Stomach smooth muscle (tissue), 2 donors: Measurements from ENCODE around the gene SLC6A18.

Experiments
- H3K27ac ChIP-seq: one replicate; pipeline ENCODE4 v1.7.0; 2013; ENCODE audit warnings: mild to moderate bottlenecking, low read length, inconsistent platforms
- H3K27me3 ChIP-seq, 2 donors: one replicate each; pipeline ENCODE4 v1.7.0; 2013; ENCODE audit warnings: low read length in 2 of 2; ENCODE audit not compliant: insufficient read depth in 2 of 2, control insufficient read depth in 1 of 2
- H3K36me3 ChIP-seq, 2 donors: one replicate each; pipeline ENCODE4 v1.7.0; 2013; ENCODE audit warnings: low read length in 2 of 2; ENCODE audit not compliant: control insufficient read depth in 2 of 2, insufficient read depth in 2 of 2
- H3K4me1 ChIP-seq: one replicate; pipeline ENCODE4 v1.7.0; 2013; ENCODE audit warnings: low read length; ENCODE audit not compliant: control insufficient read depth, insufficient read depth
- H3K4me3 ChIP-seq, 2 donors: one replicate each; pipeline ENCODE4 v1.7.0; 2013; ENCODE audit warnings: low read length in 2 of 2
- H3K9ac ChIP-seq, 2 donors: one replicate each; pipeline ENCODE4 v1.7.0; 2013; ENCODE audit warnings: low read length in 2 of 2, mild to moderate bottlenecking in 1 of 2
- H3K9me3 ChIP-seq, 2 donors: one replicate each; pipeline ENCODE4 v1.7.0; 2013; ENCODE audit warnings: low read length in 2 of 2; ENCODE audit not compliant: control insufficient read depth in 2 of 2
- donor health status: healthy.
- donor health status: Pancreatic carcinoma.

Gene SLC6A18

DNA sequence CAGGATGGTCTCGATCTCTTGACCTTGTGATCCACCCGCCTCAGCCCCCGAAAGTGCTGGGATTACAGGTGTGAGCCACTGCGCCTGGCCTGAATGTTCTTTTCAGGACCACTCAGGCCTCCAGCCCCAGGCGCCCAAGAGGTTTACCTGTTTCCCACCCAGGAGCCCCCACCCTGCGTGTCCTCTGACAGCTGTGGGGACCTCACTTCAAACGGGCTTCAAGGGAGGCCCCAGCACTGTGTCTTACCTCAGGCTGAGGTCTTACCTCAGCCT lies 42.9 kb upstream of the SLC6A18 start:
- Histone ChIP-seq H3K4me1 (no peaks in the 10 kb centered on the region), H3K9me3 (no peaks in the 10 kb centered on the region), H3K27ac (no peak overlapping the region), H3K36me3 (no peaks in the 10 kb centered on the region), H3K4me3 (no peak overlapping the region), H3K9ac (no peak overlapping the region), H3K27me3 (peaks cover 2% of the 10 kb centered on the region in 2 donors)

DNA sequence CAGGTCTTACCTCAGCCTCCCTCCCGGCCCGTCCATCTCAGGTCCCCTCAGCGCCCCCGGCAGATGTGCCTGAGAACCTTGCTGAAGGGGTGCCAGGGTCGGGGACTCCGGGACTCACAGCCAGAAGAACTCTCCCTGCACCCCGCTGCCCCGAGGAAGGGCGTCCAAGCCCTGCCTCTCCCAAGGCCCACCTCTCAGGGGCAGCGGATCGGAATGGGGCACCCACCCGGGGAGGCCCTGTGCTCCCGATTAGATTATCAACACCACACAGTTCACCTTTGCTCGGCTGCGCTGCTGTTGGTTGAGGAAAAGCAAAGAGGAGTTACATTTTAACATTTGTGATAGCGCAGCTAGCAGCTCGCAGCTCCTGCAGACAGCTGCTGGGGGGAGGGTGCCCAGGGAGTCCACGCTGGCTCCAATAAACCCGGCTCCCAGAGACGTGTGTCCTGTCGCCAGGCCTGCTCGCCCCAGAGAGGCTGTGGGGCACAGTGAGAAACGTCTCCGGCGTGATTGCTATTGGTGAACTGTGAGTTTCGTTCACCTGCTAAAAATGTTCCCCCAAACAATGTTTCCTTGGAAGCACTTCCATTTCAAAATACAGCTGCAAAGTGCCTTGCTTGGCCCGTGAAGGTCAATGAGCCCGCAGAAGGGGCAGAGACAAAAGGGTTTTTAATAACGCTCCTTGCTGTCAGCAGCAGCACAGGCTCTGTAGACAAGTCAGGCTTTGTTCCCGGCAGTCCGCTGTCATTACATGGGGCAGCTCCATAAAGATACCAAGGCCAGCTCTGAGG lies 42.4 kb upstream of the SLC6A18 start:
- no peaks in the 10 kb centered on the region for H3K36me3 ChIP-seq
- H3K9ac ChIP-seq: no peak overlapping the region
- H3K27me3 ChIP-seq: peaks cover 4% of the 10 kb centered on the region in 2 donors
- H3K27ac ChIP-seq: no peak overlapping the region
- H3K4me3 ChIP-seq: no peak overlapping the region
- no peaks in the 10 kb centered on the region for H3K9me3 ChIP-seq
- no peaks in the 10 kb centered on the region for H3K4me1 ChIP-seq

DNA sequence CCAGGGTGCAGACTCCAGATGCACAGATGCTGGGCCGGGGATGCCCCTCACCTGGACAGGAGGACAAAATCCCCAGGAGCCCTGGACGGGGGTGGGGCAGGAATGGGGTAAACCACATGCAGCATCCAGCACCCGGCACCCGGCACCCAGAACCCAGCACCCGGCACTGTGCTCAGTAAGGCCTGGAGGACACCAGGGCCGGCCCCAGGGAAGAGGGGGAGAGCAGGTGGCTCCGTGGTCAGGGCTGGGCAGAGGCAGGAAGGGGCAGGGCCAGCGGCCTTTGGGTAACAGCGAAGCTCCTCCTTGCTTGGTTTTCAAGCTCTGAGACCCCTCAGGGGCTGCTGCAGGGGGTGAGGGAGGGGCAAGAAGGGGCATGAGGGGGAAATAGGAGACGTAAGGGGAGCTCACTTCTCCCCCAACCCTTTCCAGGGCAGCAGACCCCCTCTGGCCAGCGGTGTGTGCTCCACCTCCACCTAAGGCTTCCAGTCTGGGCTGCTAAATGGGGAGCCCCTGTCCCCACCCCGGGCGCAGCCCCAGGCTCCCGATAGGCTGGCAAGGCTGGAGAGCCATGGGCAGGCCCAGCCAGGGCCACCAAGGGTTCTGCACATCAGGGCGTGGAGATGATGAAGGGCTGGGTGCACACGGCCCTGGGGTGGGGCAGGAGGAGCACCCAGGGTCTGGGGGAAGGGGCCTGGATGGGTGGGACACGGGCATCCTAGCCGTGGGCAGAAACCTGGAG lies 41.6 kb upstream of the SLC6A18 start:
- peaks cover 4% of the 10 kb centered on the region in 2 donors for H3K27me3 ChIP-seq
- H3K36me3 ChIP-seq: no peaks in the 10 kb centered on the region
- H3K27ac ChIP-seq: no peak overlapping the region
- no peaks in the 10 kb centered on the region for H3K4me1 ChIP-seq
- H3K9me3 ChIP-seq: no peaks in the 10 kb centered on the region
- H3K4me3 ChIP-seq: no peak overlapping the region
- H3K9ac ChIP-seq: no peak overlapping the region

DNA sequence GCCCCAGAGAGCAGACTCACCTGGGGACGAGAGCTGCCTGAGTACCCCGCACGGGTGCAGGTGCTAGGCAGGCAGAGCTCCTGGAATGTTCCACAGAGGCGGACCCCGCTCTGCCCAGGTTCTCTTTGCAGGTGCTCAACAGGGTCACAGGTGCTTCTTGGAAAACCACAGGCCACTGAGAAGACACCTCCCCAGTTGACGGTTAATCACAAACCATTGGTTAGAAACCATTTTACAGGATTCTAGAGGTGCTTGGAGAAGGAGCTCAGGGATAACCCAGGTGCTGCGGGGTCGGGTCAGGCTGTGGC lies 41.1 kb upstream of the SLC6A18 start:
- Histone ChIP-seq H3K36me3 (no peaks in the 10 kb centered on the region), H3K9ac (no peak overlapping the region), H3K4me1 (no peaks in the 10 kb centered on the region), H3K4me3 (no peak overlapping the region), H3K27me3 (peaks cover 6% of the 10 kb centered on the region in 2 donors), H3K27ac (no peak overlapping the region), H3K9me3 (no peaks in the 10 kb centered on the region)

DNA sequence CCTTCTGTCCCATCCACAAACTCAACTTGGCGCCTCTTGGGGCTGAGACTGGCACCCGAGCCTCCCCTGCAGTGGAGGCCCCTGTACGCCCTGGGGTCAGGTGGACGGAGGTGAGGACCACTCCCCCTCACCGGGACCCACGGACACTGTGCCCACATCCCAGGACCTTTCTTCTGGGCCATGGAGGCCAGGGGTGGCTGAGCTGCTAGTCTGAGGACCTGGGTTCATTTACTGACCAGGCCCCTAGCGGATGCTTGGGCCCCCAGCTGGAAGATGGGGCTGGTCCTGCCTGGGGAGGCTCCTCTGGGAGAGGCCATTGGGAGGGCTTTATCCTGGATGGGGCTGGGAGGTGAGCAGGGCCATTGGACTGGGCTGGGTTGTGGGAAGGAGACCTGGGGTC lies 40.7 kb upstream of the SLC6A18 start:
- Histone ChIP-seq H3K4me3 (no peak overlapping the region), H3K27me3 (peaks cover 6 to 8% of the 10 kb centered on the region in 2 donors), H3K9me3 (no peaks in the 10 kb centered on the region), H3K4me1 (no peaks in the 10 kb centered on the region), H3K36me3 (no peaks in the 10 kb centered on the region), H3K27ac (no peak overlapping the region), H3K9ac (no peak overlapping the region)

DNA sequence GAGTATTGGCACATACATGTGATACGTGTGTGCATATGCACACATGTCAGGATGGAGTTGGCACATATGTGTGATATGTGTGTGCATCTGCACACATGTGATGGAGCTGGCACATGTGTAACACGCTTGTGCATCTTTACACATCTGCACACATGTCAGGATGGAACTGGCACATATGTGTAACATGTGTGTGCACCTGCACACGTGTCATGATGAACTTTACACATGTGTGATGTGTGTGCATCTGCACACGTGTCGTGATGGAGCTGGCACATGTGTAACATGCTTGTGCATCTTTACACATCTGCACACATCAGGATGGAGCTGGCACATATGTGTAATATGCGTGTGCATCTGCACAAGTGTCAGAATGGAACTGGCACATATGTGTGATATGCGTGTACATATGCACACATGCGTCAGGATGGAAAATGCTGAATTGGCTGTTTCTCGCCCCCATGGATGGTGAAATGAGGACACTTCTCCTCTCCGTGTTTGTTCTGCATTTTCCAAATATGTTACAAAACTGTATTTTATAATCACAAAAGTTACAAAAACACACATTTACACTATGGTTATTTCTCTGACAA lies 40.0 kb upstream of the SLC6A18 start:
- Histone ChIP-seq H3K27ac (no peak overlapping the region), H3K27me3 (peaks cover 6 to 8% of the 10 kb centered on the region in 2 donors), H3K4me3 (no peak overlapping the region), H3K9ac (no peak overlapping the region), H3K9me3 (no peaks in the 10 kb centered on the region), H3K36me3 (no peaks in the 10 kb centered on the region), H3K4me1 (no peaks in the 10 kb centered on the region)

DNA sequence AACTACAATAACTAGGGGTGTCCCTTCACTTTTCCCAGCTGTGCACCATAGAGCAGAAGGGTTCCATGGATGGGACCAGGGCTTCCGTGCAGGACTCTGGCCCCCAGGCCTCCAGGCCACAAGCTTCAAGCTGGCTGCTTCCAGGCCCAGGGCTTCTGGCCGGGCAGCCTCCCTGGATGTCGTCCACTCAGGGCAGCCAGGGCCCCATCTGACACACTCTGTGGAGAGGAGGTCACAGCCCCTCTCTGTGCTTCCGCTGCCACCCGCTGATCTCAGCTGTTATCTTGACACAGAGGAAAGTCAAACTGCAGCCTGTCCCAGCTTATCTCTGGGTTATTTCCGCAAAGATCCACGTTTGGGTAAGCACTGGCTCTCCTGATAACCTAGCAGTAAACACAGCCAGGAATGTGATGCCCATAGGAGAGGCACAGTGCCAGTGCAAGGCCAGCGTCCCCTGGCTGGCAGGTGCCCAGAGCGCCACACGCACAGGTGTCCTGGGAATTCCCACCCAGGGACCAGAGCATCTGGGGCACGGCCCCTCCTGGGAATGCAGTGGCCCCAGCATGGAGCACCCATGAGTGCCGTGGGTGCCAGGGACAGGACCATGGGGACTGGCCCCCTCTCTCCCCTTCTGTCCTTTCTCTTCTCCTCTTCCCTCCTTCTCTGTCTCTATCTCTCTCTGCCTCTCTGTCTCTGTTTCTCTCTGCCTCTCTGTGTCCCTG lies 39.4 kb upstream of the SLC6A18 start:
- no peaks in the 10 kb centered on the region for H3K4me1 ChIP-seq
- no peaks in the 10 kb centered on the region for H3K36me3 ChIP-seq
- no peak overlapping the region for H3K4me3 ChIP-seq
- H3K9ac ChIP-seq: no peak overlapping the region
- H3K9me3 ChIP-seq: no peaks in the 10 kb centered on the region
- peaks cover 8 to 11% of the 10 kb centered on the region in 2 donors for H3K27me3 ChIP-seq
- H3K27ac ChIP-seq: no peak overlapping the region

DNA sequence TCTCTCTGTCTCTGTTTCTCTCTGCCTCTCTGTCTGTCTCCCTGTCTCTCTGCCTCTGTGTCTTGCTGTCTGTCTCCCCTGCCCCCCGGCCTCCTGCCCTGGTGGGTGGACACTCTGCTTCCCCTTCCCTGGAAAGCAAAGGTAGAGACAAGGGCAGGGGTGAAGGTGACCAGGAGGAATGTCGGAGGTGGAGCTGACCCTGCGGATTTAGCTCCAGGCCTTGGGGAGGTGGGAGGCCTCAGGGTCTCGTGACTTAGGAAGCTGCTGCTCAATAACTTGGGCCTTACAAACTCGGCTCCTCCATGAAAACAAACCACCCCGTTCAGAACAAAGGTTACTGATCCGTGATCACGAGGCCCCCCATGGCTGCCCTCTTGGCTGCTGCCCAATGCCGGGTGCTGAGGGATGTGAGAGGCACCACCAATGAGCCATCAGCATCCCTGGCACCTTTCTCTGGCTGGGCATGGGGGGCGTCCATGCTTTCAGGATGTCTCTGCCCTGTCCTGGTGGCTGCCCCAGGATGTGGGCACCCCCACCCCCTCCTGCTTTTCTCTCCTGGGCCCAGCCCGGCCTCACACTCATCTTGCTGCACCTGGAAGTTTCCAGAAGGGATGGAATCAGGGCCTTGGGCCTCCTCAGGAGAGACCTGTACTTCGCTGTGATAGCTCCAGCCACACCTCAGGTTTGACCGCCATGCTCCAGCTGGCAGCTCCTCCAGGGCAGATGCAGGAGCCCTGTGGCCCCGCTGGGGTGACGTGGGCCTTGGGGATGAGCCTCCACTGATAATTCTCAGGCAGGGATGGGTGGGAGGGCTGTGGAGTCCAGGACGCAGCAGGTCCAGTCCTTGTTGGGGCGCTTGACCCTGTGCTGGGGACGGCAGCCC lies 38.6 kb upstream of the SLC6A18 start:
- H3K9me3 ChIP-seq: no peaks in the 10 kb centered on the region
- no peaks in the 10 kb centered on the region for H3K4me1 ChIP-seq
- peaks cover 10 to 13% of the 10 kb centered on the region in 2 donors for H3K27me3 ChIP-seq
- H3K9ac ChIP-seq: no peak overlapping the region
- no peaks in the 10 kb centered on the region for H3K36me3 ChIP-seq
- H3K4me3 ChIP-seq: no peak overlapping the region
- no peak overlapping the region for H3K27ac ChIP-seq

DNA sequence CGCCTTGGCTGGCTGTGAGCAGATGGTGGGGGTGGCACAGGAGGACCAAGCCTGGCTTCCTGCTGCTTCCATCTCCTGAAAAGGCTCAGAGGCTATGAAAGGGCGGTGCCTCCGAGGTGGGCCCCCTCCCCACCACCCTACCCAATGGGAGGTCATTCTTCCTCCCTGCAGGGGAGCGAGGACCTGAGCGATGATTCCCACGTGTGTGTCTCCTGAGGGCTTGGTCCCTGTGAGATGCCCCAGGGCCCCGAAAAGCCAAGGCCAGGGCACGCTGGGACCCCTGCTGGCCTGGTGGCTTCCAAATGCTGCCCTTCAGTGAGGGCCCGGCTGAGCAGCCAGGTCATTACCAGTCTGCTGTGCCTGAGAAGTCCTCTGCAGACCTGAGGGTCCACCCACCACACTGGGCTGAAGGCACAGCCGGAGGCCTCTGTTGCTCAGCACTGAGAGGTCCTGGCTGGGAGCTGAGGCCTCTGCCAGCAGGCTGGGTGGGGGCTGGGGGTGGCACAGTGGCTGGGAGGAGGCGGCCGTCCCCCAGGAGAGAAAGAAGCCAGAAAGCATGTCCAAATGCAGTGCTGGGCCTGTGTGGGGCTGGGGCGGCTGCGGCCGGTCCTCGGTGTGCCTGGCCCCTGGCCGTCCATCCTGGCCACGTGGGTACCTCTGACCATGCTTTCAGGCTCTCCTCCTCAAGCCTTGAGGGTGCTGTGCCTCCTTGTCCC lies 37.8 kb upstream of the SLC6A18 start:
- Histone ChIP-seq H3K4me3 (no peak overlapping the region), H3K9me3 (no peaks in the 10 kb centered on the region), H3K36me3 (no peaks in the 10 kb centered on the region), H3K27me3 (peaks cover 10 to 13% of the 10 kb centered on the region in 2 donors), H3K27ac (no peak overlapping the region), H3K4me1 (no peaks in the 10 kb centered on the region), H3K9ac (no peak overlapping the region)

DNA sequence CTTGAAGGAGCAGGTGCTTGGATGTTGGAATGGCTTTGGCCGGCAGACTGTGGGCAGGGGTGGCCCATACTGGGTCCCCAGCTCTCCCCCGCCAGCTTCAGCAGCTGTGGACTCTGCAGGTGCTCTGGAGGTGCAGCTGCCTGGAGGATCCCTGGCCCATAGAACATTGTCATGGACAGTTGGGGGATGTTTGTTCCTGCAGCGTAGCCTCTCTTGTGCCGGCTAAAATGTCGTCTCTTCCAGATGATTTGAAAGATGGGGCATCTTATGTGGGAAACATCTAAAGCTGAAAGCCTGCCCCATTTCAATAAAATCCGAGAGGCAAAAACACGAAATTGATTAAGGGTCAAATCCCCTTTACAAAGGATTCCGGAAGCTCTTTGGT lies 37.2 kb upstream of the SLC6A18 start:
- H3K9ac ChIP-seq: no peak overlapping the region
- peaks cover 11 to 13% of the 10 kb centered on the region in 2 donors for H3K27me3 ChIP-seq
- H3K4me3 ChIP-seq: no peak overlapping the region
- H3K9me3 ChIP-seq: no peaks in the 10 kb centered on the region
- no peak overlapping the region for H3K27ac ChIP-seq
- no peaks in the 10 kb centered on the region for H3K4me1 ChIP-seq
- no peaks in the 10 kb centered on the region for H3K36me3 ChIP-seq
